ENCODE data around the gene SERPINB4.
"Not testable (repeated sequence)": the region's sequence is repeated elsewhere in the genome, so short reads cannot be mapped to it uniquely, and the experiment has no call there.

Gene SERPINB4

DNA sequence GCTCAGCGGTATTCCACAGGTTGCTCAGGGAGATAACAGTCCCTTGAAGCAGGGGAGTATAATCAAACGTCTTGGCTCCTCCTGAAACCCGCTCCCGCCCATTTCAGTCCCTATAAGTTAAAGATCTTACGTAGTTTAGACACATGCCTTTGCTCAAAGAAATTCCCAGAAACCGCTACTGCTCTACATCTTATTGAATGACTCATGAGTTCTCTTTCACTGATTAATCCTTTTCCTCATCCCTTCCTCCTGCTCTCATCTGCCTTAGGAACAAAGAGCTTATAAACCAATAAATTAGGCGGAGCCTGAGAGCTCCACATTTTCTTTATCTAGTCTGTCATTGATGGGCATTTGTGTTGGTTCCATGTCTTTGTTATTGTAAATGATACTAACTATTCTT, 4.2 kb upstream of the SERPINB4 start:
- Mint-ChIP-seq H3K4me3 (no peak overlapping the region), H3K36me3 (no peaks in the 10 kb centered on the region), H3K9me3 (no peaks in the 10 kb centered on the region), H3K4me1 (no peaks in the 10 kb centered on the region), H3K27ac (no peak overlapping the region)
- ATAC-seq: no peak
- no peak for DNase-seq (ENCODE audit: low spot score in 2 of 2)

- Mint-ChIP-seq H3K9me3 (no peaks in the 10 kb centered on the region), H3K27ac (no peak overlapping the region), H3K4me1 (no peaks in the 10 kb centered on the region), H3K4me3 (no peak overlapping the region), H3K36me3 (no peaks in the 10 kb centered on the region)
- ATAC-seq (no peak), DNase-seq (ENCODE audit: low spot score in 2 of 2) (no peak)
These were observed 2.9 kb upstream of the SERPINB4 start for GRCh38 chr18:63646936-63647335.

DNA sequence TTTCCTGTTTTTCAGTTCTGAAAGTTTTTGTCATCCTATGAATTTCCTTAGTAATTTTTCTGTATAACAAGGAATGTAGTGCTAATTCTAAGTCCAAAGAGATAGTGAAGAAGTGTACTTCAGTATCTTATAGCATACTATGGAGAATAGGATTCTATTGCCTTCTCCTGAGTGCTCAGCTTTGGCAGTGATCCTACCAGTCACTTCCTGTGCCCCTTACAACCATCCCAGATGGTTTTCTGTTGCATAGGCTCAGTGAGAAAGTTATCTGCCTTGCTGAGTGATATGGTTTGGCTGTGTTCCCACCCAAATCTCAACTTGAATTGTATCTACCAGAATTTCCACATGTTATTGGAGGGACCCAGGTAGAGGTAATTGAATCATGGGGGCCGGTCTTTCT, 638 bp upstream of the SERPINB4 start:
- not testable (repeated sequence) for H3K4me1 Mint-ChIP-seq

DNA sequence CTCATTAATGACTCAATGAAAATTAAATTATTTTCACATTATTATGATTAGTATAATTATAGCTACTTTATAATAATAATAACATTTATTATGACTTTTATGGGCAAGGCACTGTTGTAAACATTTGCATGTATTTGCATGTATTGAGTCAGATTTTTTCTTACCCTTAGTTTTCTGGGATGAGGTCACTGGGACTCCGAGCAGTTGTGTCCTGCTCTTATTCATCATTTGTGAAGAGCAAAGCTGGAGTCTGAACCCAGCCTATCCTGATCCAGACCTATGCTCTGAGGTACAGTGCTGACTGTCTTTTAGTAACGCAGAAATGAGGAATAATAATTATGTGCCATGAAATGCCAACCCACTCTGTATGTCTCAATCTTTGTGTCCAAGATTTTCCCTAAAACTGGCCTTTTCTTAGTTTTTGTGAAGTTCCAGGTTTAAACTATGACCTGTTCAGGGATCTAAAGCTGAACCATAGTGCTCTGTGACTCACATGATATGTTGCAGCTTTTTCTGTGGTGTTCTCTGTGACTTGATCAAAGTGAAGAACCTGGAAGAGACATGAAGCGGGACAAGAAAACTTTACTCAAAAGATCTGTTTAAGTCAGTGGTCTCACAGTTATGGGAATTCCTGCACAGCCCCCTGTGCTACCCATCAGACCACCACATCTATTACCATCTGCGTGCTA, 1.2 kb downstream of the SERPINB4 start:
- H3K9me3 Mint-ChIP-seq; DNase-seq (ENCODE audit: low spot score in 2 of 2); ATAC-seq; H3K4me1 Mint-ChIP-seq; H3K27ac Mint-ChIP-seq; H3K4me3 Mint-ChIP-seq; H3K36me3 Mint-ChIP-seq: not testable (repeated sequence)

More for the DNA sequence above, 638 bp upstream of the SERPINB4 start:
- not testable (repeated sequence) for H3K36me3 Mint-ChIP-seq; H3K9me3 Mint-ChIP-seq; H3K27ac Mint-ChIP-seq; DNase-seq (ENCODE audit: low spot score in 2 of 2); H3K4me3 Mint-ChIP-seq; ATAC-seq

DNA sequence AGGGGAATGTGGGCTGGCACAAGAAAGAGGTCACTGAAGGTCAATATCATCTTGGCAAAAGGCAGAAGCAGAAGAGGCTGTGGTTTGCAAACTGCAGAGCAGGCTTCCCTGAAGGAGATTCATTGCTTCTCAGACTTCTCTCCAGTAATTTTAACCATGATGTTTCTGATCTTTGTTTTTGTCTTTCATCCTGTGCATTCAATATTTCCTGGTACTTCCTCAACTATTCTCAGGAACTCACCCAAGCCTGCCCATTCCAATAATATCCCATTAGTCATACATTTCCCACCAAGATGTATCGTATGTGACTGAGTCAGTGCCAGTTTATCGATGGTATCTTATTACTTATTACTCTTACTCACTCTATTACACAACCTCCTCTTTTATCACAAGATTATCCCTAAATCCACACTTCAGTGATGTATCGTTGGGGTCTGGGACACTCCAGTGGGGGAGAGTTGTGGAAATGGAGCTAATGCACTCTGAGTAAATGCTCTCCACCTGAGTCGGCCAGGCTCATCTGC, 2.8 kb downstream of the SERPINB4 start:
- not testable (repeated sequence) for H3K9me3 Mint-ChIP-seq; DNase-seq (ENCODE audit: low spot score in 2 of 2); H3K27ac Mint-ChIP-seq; H3K4me1 Mint-ChIP-seq; H3K36me3 Mint-ChIP-seq; H3K4me3 Mint-ChIP-seq; ATAC-seq

DNA sequence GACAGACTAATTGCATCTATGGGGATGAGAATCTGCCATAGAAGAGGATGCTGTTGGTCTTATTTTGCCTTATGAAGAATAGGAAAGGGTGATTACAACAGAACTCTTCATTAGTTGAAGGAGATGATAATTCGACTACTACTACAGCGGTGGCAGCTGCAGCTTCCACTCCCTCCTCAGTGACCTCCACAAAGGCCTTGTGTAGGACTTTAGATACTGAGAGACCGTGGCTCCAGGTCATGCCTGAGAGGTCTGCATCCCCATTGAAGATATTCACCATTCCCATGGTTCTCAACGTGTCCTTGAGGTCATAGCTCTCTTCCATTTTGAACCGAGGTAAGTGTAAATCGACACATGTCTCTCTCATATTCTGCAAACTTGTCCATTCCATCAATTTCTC, 6.4 kb downstream of the SERPINB4 start:
- ATAC-seq (no peak), DNase-seq (ENCODE audit: low spot score in 2 of 2) (no peak)
- no peaks in the 10 kb centered on the region for H3K36me3 Mint-ChIP-seq
- H3K4me3 Mint-ChIP-seq: no peak overlapping the region
- H3K9me3 Mint-ChIP-seq: no peaks in the 10 kb centered on the region
- H3K4me1 Mint-ChIP-seq: no peaks in the 10 kb centered on the region
- no peak overlapping the region for H3K27ac Mint-ChIP-seq

- Mint-ChIP-seq H3K27ac (no peak overlapping the region), H3K4me1 (no peaks in the 10 kb centered on the region), H3K36me3 (no peaks in the 10 kb centered on the region), H3K4me3 (no peak overlapping the region), H3K9me3 (peaks cover 28% of the 10 kb centered on the region)
- DNase-seq (ENCODE audit: low spot score in 2 of 2): no peak
- ATAC-seq: no peak
These were observed 16.2 kb downstream of the SERPINB4 start for GRCh38 chr18:63627819-63628218.

DNA sequence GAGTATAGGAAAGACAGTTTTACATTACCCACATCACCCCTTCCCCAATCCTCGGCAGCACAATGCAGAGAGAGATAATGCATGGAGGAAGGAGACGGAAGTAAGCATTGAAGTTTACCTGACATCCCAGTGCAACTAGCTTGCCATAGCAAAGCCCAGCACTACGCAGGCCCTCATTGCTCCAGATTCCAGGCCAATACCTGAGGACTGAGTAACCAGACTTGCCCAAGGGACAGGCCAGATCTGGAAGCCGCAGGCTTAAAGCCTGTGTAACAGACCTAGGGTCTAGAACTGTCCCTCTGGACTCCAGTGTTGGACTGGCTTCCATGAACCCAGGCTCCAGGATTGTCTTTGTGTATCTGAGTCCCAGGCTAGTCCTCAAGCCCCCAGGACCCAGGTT, 17.6 kb downstream of the SERPINB4 start:
- H3K27ac Mint-ChIP-seq: no peak overlapping the region
- DNase-seq (ENCODE audit: low spot score in 2 of 2) (no peak), ATAC-seq (no peak)
- H3K9me3 Mint-ChIP-seq: peaks cover 28% of the 10 kb centered on the region
- no peaks in the 10 kb centered on the region for H3K36me3 Mint-ChIP-seq
- H3K4me1 Mint-ChIP-seq: no peaks in the 10 kb centered on the region
- no peak overlapping the region for H3K4me3 Mint-ChIP-seq

DNA sequence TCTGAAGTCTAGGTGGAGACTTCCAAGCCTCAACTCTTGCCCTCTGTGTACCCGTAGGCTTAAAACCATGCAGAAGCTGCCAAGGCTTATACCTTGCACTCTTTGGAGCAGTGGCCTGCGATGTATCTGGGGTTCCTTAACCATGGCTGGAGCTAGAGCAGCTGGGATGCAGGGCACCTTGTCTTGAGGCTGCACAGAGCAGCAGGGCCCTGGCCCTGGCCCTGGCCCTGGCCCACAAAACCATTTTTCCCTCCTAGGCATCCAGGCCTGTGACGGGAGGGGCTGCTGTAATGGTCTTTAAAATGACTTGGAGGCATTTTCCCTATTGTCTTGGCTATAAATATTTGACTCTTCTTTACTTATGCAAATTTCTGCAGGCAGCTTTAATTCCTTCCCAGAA, 19.2 kb downstream of the SERPINB4 start:
- H3K9me3 Mint-ChIP-seq: peaks cover 28% of the 10 kb centered on the region
- no peak for ATAC-seq
- no peak overlapping the region for H3K4me3 Mint-ChIP-seq
- DNase-seq (ENCODE audit: low spot score in 2 of 2): no peak
- H3K4me1 Mint-ChIP-seq: no peaks in the 10 kb centered on the region
- no peaks in the 10 kb centered on the region for H3K36me3 Mint-ChIP-seq
- no peak overlapping the region for H3K27ac Mint-ChIP-seq

DNA sequence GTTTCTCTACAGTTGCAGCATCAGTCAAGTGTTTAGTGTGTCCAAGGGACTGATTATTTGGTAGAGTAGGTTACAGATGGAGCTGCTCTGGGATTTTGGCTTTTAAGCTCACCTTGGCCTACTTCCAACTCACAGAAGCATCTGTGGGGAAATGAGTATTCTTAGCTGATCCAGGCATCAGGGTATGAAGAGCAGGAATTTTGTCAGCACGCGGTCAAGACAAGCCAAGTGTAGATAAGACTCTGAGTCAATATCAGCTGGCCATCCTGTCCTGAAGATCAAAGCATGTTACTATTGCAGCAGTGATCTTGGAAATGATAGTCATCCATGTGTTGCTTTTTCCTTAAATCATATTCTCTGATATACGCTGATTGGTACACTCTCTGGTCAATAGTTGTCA, 24.4 kb downstream of the SERPINB4 start:
- H3K4me1 Mint-ChIP-seq: no peaks in the 10 kb centered on the region
- no peak overlapping the region for H3K4me3 Mint-ChIP-seq
- H3K36me3 Mint-ChIP-seq: no peaks in the 10 kb centered on the region
- H3K27ac Mint-ChIP-seq: no peak overlapping the region
- peaks cover 5% of the 10 kb centered on the region for H3K9me3 Mint-ChIP-seq
- DNase-seq (ENCODE audit: low spot score in 2 of 2) (no peak), ATAC-seq (no peak)

DNA sequence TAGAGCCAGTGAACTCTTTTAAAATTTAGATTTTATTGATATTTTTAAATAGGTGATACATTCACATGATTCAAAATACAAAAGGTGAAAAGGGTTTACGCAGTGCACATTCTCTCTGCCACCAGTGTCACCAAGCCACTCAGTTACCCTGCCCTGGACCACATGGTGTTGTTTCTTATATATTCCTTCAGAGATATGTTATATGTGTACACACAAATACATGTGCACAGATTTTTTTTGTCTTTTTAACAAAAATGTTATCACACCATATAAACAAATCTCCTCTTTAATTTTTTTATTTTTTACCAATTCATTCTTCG, 26.2 kb downstream of the SERPINB4 start:
- H3K27ac Mint-ChIP-seq: no peak overlapping the region
- H3K4me3 Mint-ChIP-seq: no peak overlapping the region
- no peaks in the 10 kb centered on the region for H3K9me3 Mint-ChIP-seq
- ATAC-seq: no peak
- no peaks in the 10 kb centered on the region for H3K36me3 Mint-ChIP-seq
- no peaks in the 10 kb centered on the region for H3K4me1 Mint-ChIP-seq
- DNase-seq (ENCODE audit: low spot score in 2 of 2): no peak

DNA sequence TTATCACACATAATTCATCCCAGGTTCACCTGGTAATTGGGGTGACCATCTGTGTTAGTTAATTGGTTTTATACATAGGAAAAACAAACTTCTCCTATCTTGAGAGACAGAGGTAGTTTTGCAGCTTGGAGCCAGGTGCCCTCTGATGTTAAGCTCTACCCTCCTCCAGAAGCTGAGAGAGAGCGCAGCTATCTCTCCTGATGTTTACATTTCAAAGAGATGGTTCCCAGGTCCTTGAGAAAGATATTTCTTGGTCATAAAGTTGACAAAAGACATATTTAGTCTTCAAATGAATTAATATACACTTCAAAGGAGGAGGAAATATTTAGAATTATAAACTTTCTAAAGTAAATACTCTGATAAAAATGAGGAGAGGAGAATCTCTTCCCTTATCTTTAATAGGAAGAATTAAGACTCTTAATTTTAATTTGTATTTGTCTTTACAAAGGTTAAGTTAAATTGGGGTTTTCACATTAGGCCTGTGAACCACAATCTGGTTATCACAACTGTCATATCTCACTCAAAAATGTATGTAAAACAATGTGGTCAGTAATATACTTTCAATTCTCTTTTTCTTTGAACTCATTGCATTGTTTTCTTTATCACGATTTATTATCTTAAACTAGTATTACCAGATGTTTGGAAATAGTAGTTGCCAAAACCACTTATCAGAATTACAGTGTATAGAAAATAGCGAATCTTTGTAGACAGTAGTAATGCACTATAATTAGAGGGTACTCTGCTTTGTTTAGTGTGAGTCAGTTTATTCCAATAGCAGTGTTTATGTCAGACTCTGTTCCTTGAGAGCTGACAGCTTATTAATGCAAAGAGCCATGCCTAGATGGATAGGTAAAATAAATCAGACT, 26.8 kb downstream of the SERPINB4 start:
- DNase-seq (ENCODE audit: low spot score in 2 of 2) (no peak), ATAC-seq (no peak)
- Mint-ChIP-seq H3K9me3 (no peaks in the 10 kb centered on the region), H3K27ac (no peak overlapping the region), H3K4me3 (no peak overlapping the region), H3K4me1 (no peaks in the 10 kb centered on the region), H3K36me3 (no peaks in the 10 kb centered on the region)

- no peaks in the 10 kb centered on the region for H3K36me3 Mint-ChIP-seq
- no peak for ATAC-seq
These were observed 30.6 kb downstream of the SERPINB4 start for GRCh38 chr18:63613420-63613819.

DNA sequence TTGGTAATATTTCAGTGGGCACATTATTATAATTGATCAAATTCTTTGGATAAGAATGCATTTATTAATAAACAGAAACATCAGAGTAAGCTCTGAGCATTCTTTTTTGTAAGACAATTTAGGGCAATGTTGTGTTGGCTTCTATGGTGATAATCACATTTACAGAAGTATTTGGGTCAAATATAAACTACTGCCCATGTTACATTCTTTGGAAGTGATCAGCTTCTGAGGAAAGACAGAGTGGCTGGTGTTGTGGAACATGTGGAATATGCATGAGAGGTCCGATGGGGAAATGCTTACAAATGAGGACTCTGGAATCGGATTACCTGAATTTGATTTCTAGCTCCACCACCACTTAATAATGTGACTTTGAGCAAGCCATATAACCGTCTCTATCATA, 37.5 kb downstream of the SERPINB4 start:
- no peak overlapping the region for H3K27ac Mint-ChIP-seq
- H3K36me3 Mint-ChIP-seq: no peaks in the 10 kb centered on the region
- no peak for DNase-seq (ENCODE audit: low spot score in 2 of 2)
- H3K4me3 Mint-ChIP-seq: no peak overlapping the region
- ATAC-seq: no peak
- peaks cover 2% of the 10 kb centered on the region for H3K9me3 Mint-ChIP-seq
- no peaks in the 10 kb centered on the region for H3K4me1 Mint-ChIP-seq

More at GRCh38 chr18:63613420-63613819, 30.6 kb downstream of the SERPINB4 start:
- no peaks in the 10 kb centered on the region for H3K4me1 Mint-ChIP-seq
- H3K4me3 Mint-ChIP-seq: no peak overlapping the region
- no peak overlapping the region for H3K27ac Mint-ChIP-seq
- H3K9me3 Mint-ChIP-seq: no peaks in the 10 kb centered on the region
- DNase-seq (ENCODE audit: low spot score in 2 of 2): no peak

- Mint-ChIP-seq H3K27ac (no peak overlapping the region), H3K36me3 (no peaks in the 10 kb centered on the region), H3K4me3 (no peak overlapping the region), H3K4me1 (no peaks in the 10 kb centered on the region), H3K9me3 (peaks cover 2% of the 10 kb centered on the region)
- no peak for ATAC-seq
- DNase-seq (ENCODE audit: low spot score in 2 of 2): no peak
These were observed 39.1 kb downstream of the SERPINB4 start for GRCh38 chr18:63604791-63605567.

All from stimulated activated effector memory CD8-positive, alpha-beta T cell treated with anti-CD3 and anti-CD28 coated beads, Interleukin-12 subunit alpha, Interleukin-12 subunit beta, amount 100 ng/mL, for 72 hours (primary cell).